OCI-LY3 (cell line): ENCODE measurements around the gene NRG3.

Source experiments
- H2AFZ ChIP-seq: fragments of 200-600, 300-600 bp; shearing (Covaris generic); 2 replicates; pipeline ENCODE4 v1.6.0; 2014; ENCODE audit warnings: antibody characterized with exemption, low read depth, low read length
- H3K27ac ChIP-seq: fragments of 200-600, 300-600 bp; sonication (generic); 2 replicates; pipeline ENCODE4 v1.5.1; 2014; ENCODE audit warnings: mild to moderate bottlenecking, low read length, moderate library complexity, mixed read lengths
- H3K27me3 ChIP-seq: fragments of 200-600, 300-600 bp; sonication (generic); 2 replicates; pipeline ENCODE4 v1.6.1; 2014; ENCODE audit warnings: low read depth, low read length, mixed read lengths
- H3K36me3 ChIP-seq: fragments of 200-600, 300-600 bp; sonication (generic); replicated peaks from 2 replicates; pipeline ENCODE3; 2014; ENCODE audit warnings: low read depth, low read length, mixed read lengths
- H3K4me1 ChIP-seq: fragments of 300-600, 200-600 bp; sonication (generic); 2 replicates; pipeline ENCODE4 v1.6.1; 2014; ENCODE audit warnings: low read length, mixed read lengths
- H3K4me2 ChIP-seq: fragments of 200-600, 300-600 bp; sonication (generic); 2 replicates; pipeline ENCODE4 v1.6.1; 2014; ENCODE audit warnings: low read length, mixed read lengths
- H3K4me3 ChIP-seq: fragments of 300-600, 200-600 bp; sonication (generic); 2 replicates; pipeline ENCODE4 v1.5.1; 2014; ENCODE audit warnings: antibody characterized with exemption, mild to moderate bottlenecking, low read length, moderate library complexity
- H3K79me2 ChIP-seq: fragments of 300-600, 200-600 bp; shearing (Covaris generic); 2 replicates; pipeline ENCODE4 v1.6.1; 2014; ENCODE audit warnings: mild to moderate bottlenecking, low read length, mixed read lengths
- H3K9ac ChIP-seq: fragments of 300-600, 200-600 bp; shearing (Covaris generic); 2 replicates; pipeline ENCODE4 v1.6.0; 2014; ENCODE audit warnings: mild to moderate bottlenecking, low read length, moderate library complexity
- H3K9me3 ChIP-seq: fragments of 200-600, 300-600 bp; shearing (Covaris generic); 2 replicates; pipeline ENCODE4 v1.6.1; 2014; ENCODE audit warnings: low read length, mixed read lengths; ENCODE audit not compliant: insufficient read depth
- H4K20me1 ChIP-seq: fragments of 200-600, 300-600 bp; sonication (generic); 2 replicates; pipeline ENCODE4 v1.6.1; 2016; ENCODE audit warnings: low read length, mixed read lengths; ENCODE audit not compliant: insufficient read depth
- CTCF ChIP-seq: fragments of 200-600, 300-600 bp; sonication (generic); IDR thresholded peaks from 2 replicates; pipeline ENCODE4 v1.5.1; 2014; ENCODE audit warnings: antibody characterized with exemption, low read length, low read depth
- EZH2phosphoT487 ChIP-seq: fragments of 200-600 bp; shearing (Covaris generic); IDR thresholded peaks from 2 replicates; pipeline ENCODE4 v1.6.1; 2018; ENCODE audit warnings: antibody characterized with exemption, mixed run types, low read depth

The NRG3 gene

DNA sequence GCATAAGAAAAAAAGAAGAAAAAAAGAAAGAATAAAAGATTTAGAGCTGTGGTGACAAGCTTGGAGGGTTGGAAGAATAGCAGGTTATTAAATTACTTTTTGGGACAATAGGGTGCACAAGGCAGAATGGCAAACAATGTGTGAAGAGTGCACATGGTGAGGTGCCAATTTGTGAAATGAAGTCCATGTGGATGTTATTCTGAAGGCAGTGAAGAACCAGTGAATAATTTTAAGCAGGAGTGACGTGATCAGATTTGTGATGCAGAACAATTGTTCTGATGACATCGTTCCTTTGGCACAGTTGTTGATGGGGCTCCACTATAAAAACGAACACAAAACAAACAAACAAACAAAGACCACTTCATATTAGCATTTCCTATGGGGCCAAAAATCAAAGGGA lies 700.3 kb downstream of the NRG3 start:
- Histone ChIP-seq H4K20me1 (no peaks in the 10 kb centered on the region), H3K4me2 (no peak overlapping the region), H3K79me2 (no peaks in the 10 kb centered on the region), H3K4me3 (no peak overlapping the region), H2AFZ (no peak overlapping the region), H3K27me3 (no peaks in the 10 kb centered on the region), H3K4me1 (no peaks in the 10 kb centered on the region), H3K36me3 (no peaks in the 10 kb centered on the region), H3K9me3 (no peaks in the 10 kb centered on the region), H3K9ac (no peak overlapping the region), H3K27ac (no peak overlapping the region)
- TF ChIP-seq CTCF (no peak), EZH2phosphoT487 (no peak)

GRCh38 chr10:82576093-82576492 lies 701.1 kb downstream of the NRG3 start:
- H3K36me3 ChIP-seq = no peaks in the 10 kb centered on the region
- H3K4me1 ChIP-seq = no peaks in the 10 kb centered on the region
- H2AFZ ChIP-seq = no peak overlapping the region
- TF ChIP-seq EZH2phosphoT487 (no peak), CTCF (no peak)
- no peaks in the 10 kb centered on the region for H3K27me3 ChIP-seq
- H3K79me2 ChIP-seq = no peaks in the 10 kb centered on the region
- H3K9ac ChIP-seq = no peak overlapping the region
- no peak overlapping the region for H3K27ac ChIP-seq
- no peaks in the 10 kb centered on the region for H3K9me3 ChIP-seq
- no peaks in the 10 kb centered on the region for H4K20me1 ChIP-seq
- no peak overlapping the region for H3K4me3 ChIP-seq
- H3K4me2 ChIP-seq = no peak overlapping the region

- Histone ChIP-seq H2AFZ (no peak overlapping the region), H3K9ac (no peak overlapping the region), H3K4me2 (no peak overlapping the region), H3K79me2 (no peaks in the 10 kb centered on the region), H4K20me1 (no peaks in the 10 kb centered on the region), H3K9me3 (no peaks in the 10 kb centered on the region), H3K27ac (no peak overlapping the region), H3K27me3 (no peaks in the 10 kb centered on the region), H3K36me3 (no peaks in the 10 kb centered on the region), H3K4me1 (no peaks in the 10 kb centered on the region), H3K4me3 (no peak overlapping the region)
- no peak for TF ChIP-seq EZH2phosphoT487
- no peak for TF ChIP-seq CTCF
Observed at GRCh38 chr10:82581940-82582339, 706.9 kb downstream of the NRG3 start.

GRCh38 chr10:82591421-82591820 lies 716.4 kb downstream of the NRG3 start:
- H3K4me1 ChIP-seq = no peaks in the 10 kb centered on the region

More at GRCh38 chr10:82591421-82591820, 716.4 kb downstream of the NRG3 start:
- H2AFZ ChIP-seq = no peak overlapping the region
- no peaks in the 10 kb centered on the region for H4K20me1 ChIP-seq
- no peaks in the 10 kb centered on the region for H3K9me3 ChIP-seq
- no peak overlapping the region for H3K4me2 ChIP-seq
- H3K27ac ChIP-seq = no peak overlapping the region
- no peaks in the 10 kb centered on the region for H3K79me2 ChIP-seq
- H3K36me3 ChIP-seq = no peaks in the 10 kb centered on the region
- no peaks in the 10 kb centered on the region for H3K27me3 ChIP-seq
- H3K9ac ChIP-seq = no peak overlapping the region
- TF ChIP-seq CTCF (no peak), EZH2phosphoT487 (no peak)
- no peak overlapping the region for H3K4me3 ChIP-seq
